GM12872 (cell line): ENCODE results near the gene ACSS2.

Source experiments
- CTCF ChIP-seq: IDR thresholded peaks from 3 replicates; pipeline ENCODE4 v1.5.1; 2011; ENCODE audit warnings: low read depth, mild to moderate bottlenecking, low read length, moderate library complexity; ENCODE audit not compliant: insufficient read depth

ACSS2 gene

GRCh38 chr20:34876406-34877282, at the start of gene ACSS2:
ACSS2 (plus strand) TSS chr20:34876612; CDS start chr20:34876646, 34 bp downstream.
- TF ChIP-seq CTCF: no peak

GRCh38 chr20:34829191-34829590, 47.2 kb upstream of the ACSS2 start:
- TF ChIP-seq CTCF: no peak

GRCh38 chr20:34831936-34832335, 44.5 kb upstream of the ACSS2 start:
- TF ChIP-seq CTCF: no peak

- no peak; the same call in 2 of the 3 replicates for TF ChIP-seq CTCF
These were observed 41.9 kb upstream of the ACSS2 start for GRCh38 chr20:34834459-34834893.

- no peak for TF ChIP-seq CTCF
These were observed 34.3 kb upstream of the ACSS2 start for GRCh38 chr20:34842143-34842542.

GRCh38 chr20:34843421-34843820, 33.0 kb upstream of the ACSS2 start:
- no peak for TF ChIP-seq CTCF

GRCh38 chr20:34848597-34848996, 27.8 kb upstream of the ACSS2 start:
- no peak for TF ChIP-seq CTCF
